Neuronal stem cell (in vitro differentiated cells): ENCODE data around the gene GRIP1.

Experiments used
- DNase-seq: peaks from one replicate; pipeline ENCODE4 v3.0.0-alpha.2; 2013; ENCODE audit warnings: low spot score
- H2AFZ ChIP-seq: one replicate; pipeline ENCODE4 v1.6.1; 2013; ENCODE audit warnings: mild to moderate bottlenecking, low read length, inconsistent platforms
- H2AK5ac ChIP-seq: 2 replicates; pipeline ENCODE4 v1.6.1; 2013; ENCODE audit warnings: low read depth, mild to moderate bottlenecking, inconsistent platforms, low read length, moderate library complexity, mixed read lengths
- H2BK120ac ChIP-seq: 2 replicates; pipeline ENCODE4 v1.6.1; 2013; ENCODE audit warnings: low read depth, mild to moderate bottlenecking, inconsistent platforms, low read length, moderate library complexity, mixed read lengths
- H2BK12ac ChIP-seq: one replicate; pipeline ENCODE4 v1.6.1; 2013; ENCODE audit warnings: low read length, inconsistent platforms
- H2BK15ac ChIP-seq: 2 replicates; pipeline ENCODE4 v1.6.1; 2013; ENCODE audit warnings: mild to moderate bottlenecking, low read length, inconsistent platforms, mixed read lengths
- H2BK5ac ChIP-seq: one replicate; pipeline ENCODE4 v1.6.1; 2013; ENCODE audit warnings: inconsistent platforms, mild to moderate bottlenecking, low read length, moderate library complexity
- H3K14ac ChIP-seq: one replicate; pipeline ENCODE4 v1.6.1; 2013; ENCODE audit warnings: low read length, inconsistent platforms
- H3K18ac ChIP-seq: 2 replicates; pipeline ENCODE4 v1.6.1; 2013; ENCODE audit warnings: low read length, inconsistent platforms
- H3K23ac ChIP-seq: 2 replicates; pipeline ENCODE4 v1.6.1; 2013; ENCODE audit warnings: low read depth, mild to moderate bottlenecking, mixed read lengths, low read length, inconsistent platforms; ENCODE audit not compliant: poor library complexity
- H3K27ac ChIP-seq: replicated peaks from 3 replicates; pipeline ENCODE4 v1.5.1; 2013; ENCODE audit warnings: low read length, inconsistent platforms
- H3K27me3 ChIP-seq, 3 experiments: 2 replicates each; pipeline ENCODE4 v1.6.1; 2013; ENCODE audit warnings: low read length in 3 of 3, mild to moderate bottlenecking in 2 of 3, inconsistent platforms in 1 of 3, low read depth in 1 of 3, mixed read lengths in 1 of 3, moderate library complexity in 1 of 3; ENCODE audit not compliant: control insufficient read depth in 3 of 3, insufficient read depth in 3 of 3
- H3K36me3 ChIP-seq, 2 donors: replicated peaks in 1 of 2; 2 replicates each; pipeline ENCODE4 v1.6.1; 2013; ENCODE audit warnings: low read length in 2 of 2; ENCODE audit not compliant: control insufficient read depth in 2 of 2, insufficient read depth in 2 of 2
- H3K4ac ChIP-seq: 2 replicates; pipeline ENCODE4 v1.6.1; 2013; ENCODE audit warnings: inconsistent platforms, mild to moderate bottlenecking, low read length, moderate library complexity
- H3K4me1 ChIP-seq, 2 donors: 1 replicate in 1 of 2; 2 replicates in 1 of 2; pipeline ENCODE4 v1.6.1; 2013; ENCODE audit warnings: low read length in 2 of 2, low read depth in 1 of 2; ENCODE audit not compliant: control insufficient read depth in 2 of 2, insufficient read depth in 1 of 2
- H3K4me2 ChIP-seq: one replicate; pipeline ENCODE4 v1.6.1; 2013; ENCODE audit warnings: mild to moderate bottlenecking, low read length, inconsistent platforms; ENCODE audit not compliant: insufficient read depth, poor library complexity, severe bottlenecking
- H3K4me3 ChIP-seq, 2 donors: 2 replicates each; pipeline ENCODE4 v1.5.1; 2013; ENCODE audit warnings: low read length in 2 of 2, mild to moderate bottlenecking in 2 of 2, inconsistent platforms in 1 of 2, moderate library complexity in 1 of 2
- H3K79me1 ChIP-seq: one replicate; pipeline ENCODE4 v1.6.1; 2013; ENCODE audit warnings: low read depth, mild to moderate bottlenecking, inconsistent platforms, low read length, moderate library complexity
- H3K9ac ChIP-seq: one replicate; pipeline ENCODE4 v1.6.1; 2013; ENCODE audit warnings: mild to moderate bottlenecking, low read depth, low read length, inconsistent platforms; ENCODE audit not compliant: poor library complexity
- H3K9me3 ChIP-seq, 2 donors: replicated peaks in 1 of 2; 2 replicates each; pipeline versions ENCODE3 to v1.6.1; 2013; ENCODE audit warnings: low read length in 2 of 2, mild to moderate bottlenecking in 2 of 2, inconsistent platforms in 1 of 2, low read depth in 1 of 2, mixed read lengths in 1 of 2, moderate library complexity in 1 of 2; ENCODE audit not compliant: control insufficient read depth in 2 of 2, insufficient read depth in 1 of 2
- H4K8ac ChIP-seq: one replicate; pipeline ENCODE4 v1.6.1; 2013; ENCODE audit warnings: low read depth, mild to moderate bottlenecking, inconsistent platforms, low read length, moderate library complexity
- H4K91ac ChIP-seq: one replicate; pipeline ENCODE4 v1.6.1; 2013; ENCODE audit warnings: low read length, low read depth, mild to moderate bottlenecking, inconsistent platforms; ENCODE audit not compliant: poor library complexity
- WGBS, 2 donors: extraction: QIAGEN DNeasy Blood & Tissue Kit; methylation state at CpG; one replicate each; pipeline ENCODE4 v1.1.7; 2013; ENCODE audit warnings: missing lambda C conversion rate in 2 of 2, mixed read lengths in 1 of 2; ENCODE audit not compliant: insufficient read length in 2 of 2, insufficient replicate concordance in 1 of 2; ENCODE audit errors: extremely low coverage in 2 of 2; 5-methylcytosine and 5-hydroxymethylcytosine counted together

Gene GRIP1

DNA sequence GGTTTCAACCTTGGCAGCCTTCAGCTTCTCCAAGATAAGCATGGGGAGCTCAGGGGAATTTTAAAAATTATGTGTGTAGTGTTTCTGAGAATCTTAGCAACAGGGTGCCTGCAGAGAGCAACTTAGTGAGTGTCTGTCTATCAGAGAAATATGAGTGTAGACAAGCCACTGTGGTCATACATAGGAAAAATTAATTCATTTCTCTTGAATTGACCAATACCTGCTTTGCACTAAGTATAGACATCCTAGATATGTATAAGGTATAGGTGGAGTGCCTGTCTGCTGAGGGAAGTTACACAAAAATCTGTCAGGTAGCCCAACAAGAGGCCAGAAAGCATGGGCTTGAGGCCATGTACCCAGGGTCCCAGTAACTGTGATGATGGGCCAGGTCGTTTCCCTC lies 355.9 kb downstream of the GRIP1 start:
- H3K4me2 ChIP-seq = no peak overlapping the region
- H2BK12ac ChIP-seq = no peak overlapping the region
- no peaks in the 10 kb centered on the region for H3K27me3 ChIP-seq
- H2BK5ac ChIP-seq = no peak overlapping the region
- H2BK15ac ChIP-seq = no peak overlapping the region
- H4K8ac ChIP-seq = no peak overlapping the region
- no peaks in the 10 kb centered on the region for H3K9me3 ChIP-seq
- H3K4me3 ChIP-seq = no peak overlapping the region
- no peak overlapping the region for H3K23ac ChIP-seq
- no peak overlapping the region for H3K4ac ChIP-seq
- no peak overlapping the region for H2AK5ac ChIP-seq
- H2AFZ ChIP-seq = no peak overlapping the region
- no peak overlapping the region for H3K9ac ChIP-seq
- H3K18ac ChIP-seq = no peak overlapping the region
- no peaks in the 10 kb centered on the region for H3K4me1 ChIP-seq
- no peak overlapping the region for H2BK120ac ChIP-seq
- DNase-seq = no peak
- no CpG with 5 or more reads among the region's 1 CpG for WGBS, 2 donors
- peaks cover 0 to 46% of the 10 kb centered on the region in 2 donors for H3K36me3 ChIP-seq
- no peak overlapping the region for H3K27ac ChIP-seq
- H3K14ac ChIP-seq = no peak overlapping the region
- H3K79me1 ChIP-seq = no peaks in the 10 kb centered on the region
- H4K91ac ChIP-seq = no peak overlapping the region

DNA sequence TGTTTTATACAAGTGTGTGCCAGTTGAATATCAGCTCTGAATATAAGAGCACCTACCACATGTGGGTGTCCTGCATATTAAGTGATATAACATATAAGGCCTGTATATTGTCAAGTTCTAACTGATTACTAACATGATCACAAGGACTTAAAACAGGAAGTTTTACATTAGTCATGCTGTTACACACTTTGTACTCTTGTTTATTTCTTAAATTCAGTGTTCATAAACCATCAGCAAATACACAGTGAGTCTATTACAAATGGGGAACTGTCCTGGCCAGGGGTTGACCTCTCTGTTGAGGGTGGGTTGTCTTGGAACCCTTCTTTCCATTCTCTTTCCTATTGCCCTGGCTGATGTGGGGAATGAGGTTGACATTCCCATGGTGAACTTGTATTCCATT lies 357.4 kb downstream of the GRIP1 start:
- Histone ChIP-seq H4K8ac (no peak overlapping the region), H3K36me3 (peaks cover 0 to 51% of the 10 kb centered on the region in 2 donors), H4K91ac (no peak overlapping the region), H3K4me1 (no peaks in the 10 kb centered on the region), H3K18ac (no peak overlapping the region), H3K27me3 (no peaks in the 10 kb centered on the region), H2AFZ (no peak overlapping the region), H3K14ac (no peak overlapping the region), H3K4me2 (no peak overlapping the region), H2BK120ac (no peak overlapping the region), H2BK15ac (no peak overlapping the region), H3K4me3 (no peak overlapping the region), H3K9ac (no peak overlapping the region), H2BK5ac (no peak overlapping the region), H3K4ac (no peak overlapping the region), H3K27ac (no peak overlapping the region), H2BK12ac (no peak overlapping the region), H2AK5ac (no peak overlapping the region), H3K79me1 (no peaks in the 10 kb centered on the region), H3K23ac (no peak overlapping the region), H3K9me3 (no peaks in the 10 kb centered on the region)
- no peak for DNase-seq

DNA sequence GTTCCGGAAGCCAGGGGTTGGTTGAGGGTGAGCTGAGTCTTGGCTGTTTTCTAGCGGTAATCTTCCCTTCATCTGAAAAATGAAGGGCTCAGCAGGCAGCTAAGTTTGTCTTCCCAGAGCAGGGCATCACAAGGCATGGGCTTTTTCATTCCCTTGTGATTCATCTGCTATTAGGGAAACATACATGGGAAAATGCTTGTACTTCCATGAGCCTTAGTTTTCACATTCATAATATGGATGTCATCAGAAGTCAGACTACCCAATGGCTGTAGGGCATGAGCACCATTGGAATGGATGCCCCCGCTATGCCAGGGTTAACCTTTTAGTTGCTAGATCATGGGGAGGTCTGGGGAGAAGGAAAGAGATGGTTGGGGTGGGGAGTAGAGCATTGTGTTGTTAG lies 357.9 kb downstream of the GRIP1 start:
- Histone ChIP-seq H3K27ac (no peak overlapping the region), H2BK120ac (no peak overlapping the region), H3K4me2 (no peak overlapping the region), H2BK5ac (no peak overlapping the region), H3K4ac (no peak overlapping the region), H2AK5ac (no peak overlapping the region), H3K4me3 (no peak overlapping the region), H3K9ac (no peak overlapping the region), H4K8ac (no peak overlapping the region), H3K27me3 (no peaks in the 10 kb centered on the region), H3K18ac (no peak overlapping the region), H2BK12ac (no peak overlapping the region), H3K36me3 (peaks cover 0 to 53% of the 10 kb centered on the region in 2 donors), H3K23ac (no peak overlapping the region), H3K4me1 (no peaks in the 10 kb centered on the region), H2BK15ac (no peak overlapping the region), H2AFZ (no peak overlapping the region), H3K9me3 (no peaks in the 10 kb centered on the region), H3K79me1 (no peaks in the 10 kb centered on the region), H4K91ac (no peak overlapping the region), H3K14ac (no peak overlapping the region)
- no peak for DNase-seq
- WGBS, 2 donors = no CpG with 5 or more reads among the region's 3 CpGs

DNA sequence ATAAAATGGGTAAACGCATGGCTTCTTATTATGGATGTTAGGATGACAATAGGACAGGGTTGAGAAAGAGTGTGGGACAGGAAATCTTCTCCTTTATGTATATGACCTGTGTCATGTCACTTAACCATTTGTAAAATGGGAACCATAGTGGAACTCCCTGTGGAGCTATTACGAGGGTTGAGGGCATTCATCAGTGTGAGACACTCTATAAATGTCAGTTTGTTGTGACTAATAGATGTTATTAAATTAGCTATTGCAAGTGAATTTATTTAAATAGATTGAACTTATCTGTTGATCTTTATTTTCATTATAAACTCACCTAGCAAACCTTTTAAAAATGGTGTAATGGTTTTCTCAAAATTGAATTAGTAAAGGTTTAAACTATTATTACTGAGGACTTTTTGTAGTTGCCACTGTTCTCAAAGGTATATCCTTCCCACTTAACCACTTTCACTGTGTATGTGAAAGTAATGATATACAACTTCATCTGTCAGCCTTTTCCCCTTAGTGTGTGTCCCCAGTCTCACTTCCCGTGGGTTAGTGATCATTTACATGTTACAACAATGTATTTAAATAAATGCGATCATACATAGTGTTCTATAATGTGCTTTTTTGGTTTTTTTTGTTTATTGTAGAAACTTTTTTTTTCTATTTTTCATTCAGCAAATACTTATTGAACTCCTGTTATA lies 359.5 kb downstream of the GRIP1 start:
- H3K27me3 ChIP-seq = no peaks in the 10 kb centered on the region
- WGBS, 2 donors = no CpG with 5 or more reads among the region's 4 CpGs
- H3K9ac ChIP-seq = no peak overlapping the region

More for the DNA sequence above, 359.5 kb downstream of the GRIP1 start:
- Histone ChIP-seq H3K27ac (no peak overlapping the region), H2BK12ac (no peak overlapping the region), H4K8ac (no peak overlapping the region), H2AK5ac (no peak overlapping the region), H2BK15ac (no peak overlapping the region), H3K36me3 (peaks cover 0 to 49% of the 10 kb centered on the region in 2 donors), H2AFZ (no peak overlapping the region), H3K9me3 (no peaks in the 10 kb centered on the region), H2BK5ac (no peak overlapping the region), H3K18ac (no peak overlapping the region), H2BK120ac (no peak overlapping the region), H3K79me1 (no peaks in the 10 kb centered on the region), H3K4me2 (no peak overlapping the region), H4K91ac (no peak overlapping the region), H3K4me1 (no peaks in the 10 kb centered on the region), H3K4me3 (no peak overlapping the region), H3K4ac (no peak overlapping the region), H3K23ac (no peak overlapping the region), H3K14ac (no peak overlapping the region)
- no peak for DNase-seq
